Gastroesophageal sphincter (tissue), 3 donors: Measurements from ENCODE around the gene TMEM74B.

Experiments
- EP300 ChIP-seq: sonication (generic); formaldehyde crosslinking; IDR thresholded peaks from one replicate; pipeline ENCODE4 v1.6.1; 2017; ENCODE audit warnings: antibody characterized with exemption, mild to moderate bottlenecking
- POLR2A ChIP-seq, 2 donors: fragments of 450-650 bp; IDR thresholded peaks; one replicate each; pipeline ENCODE4 v1.6.1; 2017; ENCODE audit warnings: antibody characterized with exemption in 2 of 2, mild to moderate bottlenecking in 2 of 2, moderate library complexity in 1 of 2
- TF ChIP-seq, protein P1 (sequence below), 4 experiments: fragments of 200-600 bp in 2 of 4; fragments of 450-650 bp in 2 of 4; sonication (generic) in 1 of 4; IDR thresholded peaks; one replicate each; pipeline ENCODE4 v1.5.1; 2017 to 2019; ENCODE audit warnings: antibody characterized with exemption in 4 of 4, mild to moderate bottlenecking in 2 of 4, moderate library complexity in 2 of 4

DNA sequence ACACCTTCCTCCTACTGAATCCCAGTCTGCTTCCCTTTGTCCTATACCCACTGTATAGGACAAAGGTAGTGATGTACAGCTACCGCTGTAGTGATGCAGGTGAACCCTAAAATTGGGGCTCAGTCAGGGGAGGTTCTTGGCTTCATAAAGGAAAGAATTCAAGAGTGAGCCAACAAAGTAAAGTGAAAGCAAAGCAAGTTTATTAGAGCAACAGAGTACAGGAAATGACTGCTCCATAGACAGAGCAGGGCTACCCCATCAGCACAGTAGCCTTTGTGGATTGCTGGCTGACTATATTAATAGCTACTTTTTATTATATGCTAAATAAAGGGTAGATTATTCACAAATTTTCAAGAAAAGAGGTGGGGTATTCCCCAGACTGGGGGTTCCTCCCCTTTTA, 15.2 kb upstream of the TMEM74B start:
- TF ChIP-seq, protein P1, sequence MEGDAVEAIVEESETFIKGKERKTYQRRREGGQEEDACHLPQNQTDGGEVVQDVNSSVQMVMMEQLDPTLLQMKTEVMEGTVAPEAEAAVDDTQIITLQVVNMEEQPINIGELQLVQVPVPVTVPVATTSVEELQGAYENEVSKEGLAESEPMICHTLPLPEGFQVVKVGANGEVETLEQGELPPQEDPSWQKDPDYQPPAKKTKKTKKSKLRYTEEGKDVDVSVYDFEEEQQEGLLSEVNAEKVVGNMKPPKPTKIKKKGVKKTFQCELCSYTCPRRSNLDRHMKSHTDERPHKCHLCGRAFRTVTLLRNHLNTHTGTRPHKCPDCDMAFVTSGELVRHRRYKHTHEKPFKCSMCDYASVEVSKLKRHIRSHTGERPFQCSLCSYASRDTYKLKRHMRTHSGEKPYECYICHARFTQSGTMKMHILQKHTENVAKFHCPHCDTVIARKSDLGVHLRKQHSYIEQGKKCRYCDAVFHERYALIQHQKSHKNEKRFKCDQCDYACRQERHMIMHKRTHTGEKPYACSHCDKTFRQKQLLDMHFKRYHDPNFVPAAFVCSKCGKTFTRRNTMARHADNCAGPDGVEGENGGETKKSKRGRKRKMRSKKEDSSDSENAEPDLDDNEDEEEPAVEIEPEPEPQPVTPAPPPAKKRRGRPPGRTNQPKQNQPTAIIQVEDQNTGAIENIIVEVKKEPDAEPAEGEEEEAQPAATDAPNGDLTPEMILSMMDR (IDR thresholded peaks at IDR 0.05), result no peak
- TF ChIP-seq POLR2A (IDR thresholded peaks at IDR 0.05) (no peak), EP300 (no peak)
